Vagina (tissue), 2 donors: ENCODE results near the gene GALNTL6.

ENCODE experiments used
- CTCF ChIP-seq, 3 experiments: fragments of 450-650 bp in 2 of 3; fragments of 200-600 bp in 1 of 3; sonication (generic) in 1 of 3; IDR thresholded peaks; one replicate each; pipeline ENCODE4 v1.5.1; 2017 to 2019; ENCODE audit warnings: antibody characterized with exemption in 3 of 3, mild to moderate bottlenecking in 2 of 3, moderate library complexity in 2 of 3
- POLR2A ChIP-seq, 2 donors: fragments of 450-650 bp; IDR thresholded peaks; one replicate each; pipeline ENCODE4 v1.6.1; 2017; ENCODE audit warnings: antibody characterized with exemption in 2 of 2, mild to moderate bottlenecking in 2 of 2, moderate library complexity in 2 of 2
- POLR2AphosphoS5 ChIP-seq, 2 donors: sonication (generic); formaldehyde crosslinking; IDR thresholded peaks; one replicate each; pipeline ENCODE4 v1.9.0; 2017; ENCODE audit warnings: antibody characterized with exemption in 2 of 2, mild to moderate bottlenecking in 2 of 2, low read depth in 1 of 2; ENCODE audit not compliant: insufficient read depth in 1 of 2

DNA sequence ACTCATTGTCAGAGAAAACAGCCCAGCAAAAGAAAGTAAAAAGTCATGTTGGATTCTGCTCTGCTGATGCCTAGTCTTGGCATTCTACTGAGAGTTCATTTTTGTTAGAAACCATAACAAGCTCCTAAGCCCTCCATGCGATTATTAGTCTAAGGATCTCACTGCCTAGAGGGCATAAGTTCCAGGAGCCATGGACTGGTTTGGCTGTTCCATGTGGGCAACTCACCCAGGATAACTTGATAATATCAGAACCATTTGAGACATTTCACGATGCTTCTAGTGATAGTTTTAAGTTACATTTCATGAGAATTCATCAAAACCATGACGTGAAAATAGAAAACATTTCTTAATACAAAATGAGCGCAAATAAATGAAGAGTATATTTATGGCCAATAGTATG, 978.6 kb downstream of the GALNTL6 start:
- TF ChIP-seq POLR2A (IDR thresholded peaks at IDR 0.05) (no peak), CTCF (IDR thresholded peaks at IDR 0.05) (no peak), POLR2AphosphoS5 (IDR thresholded peaks at IDR 0.05; ENCODE audit: insufficient read depth in 1 of 2, low read depth in 1 of 2) (no peak)
